Measurements from ENCODE around the gene MTCH2.

The MTCH2 gene

GRCh38 chr11:47631473-47631872 is 10.9 kb downstream of the MTCH2 start:
- no peak for DNase-seq

- no peak for DNase-seq
Observed at GRCh38 chr11:47628026-47628425, 14.3 kb downstream of the MTCH2 start.

GRCh38 chr11:47626234-47626633 is 16.1 kb downstream of the MTCH2 start:
- no peak for DNase-seq

- DNase-seq: no peak
Observed at GRCh38 chr11:47620836-47621378, 21.5 kb downstream of the MTCH2 start.

- DNase-seq: no peak
Observed at GRCh38 chr11:47617417-47617809, 24.9 kb downstream of the MTCH2 start.

GRCh38 chr11:47616726-47617416 is 25.5 kb downstream of the MTCH2 start:
- DNase-seq: no peak

- DNase-seq: no peak
Observed at GRCh38 chr11:47615249-47615648, 27.1 kb downstream of the MTCH2 start.

GRCh38 chr11:47611348-47611794 is 31.0 kb downstream of the MTCH2 start:
- DNase-seq: no peak

GRCh38 chr11:47609675-47610074 is 32.7 kb downstream of the MTCH2 start:
- no peak for DNase-seq

GRCh38 chr11:47607380-47607779 is 35.0 kb downstream of the MTCH2 start:
- DNase-seq: no peak

- DNase-seq: no peak
Observed at GRCh38 chr11:47606731-47607130, 35.6 kb downstream of the MTCH2 start.

- DNase-seq: no peak
Observed at GRCh38 chr11:47605921-47606320, 36.4 kb downstream of the MTCH2 start.

- no peak for DNase-seq
Observed at GRCh38 chr11:47603295-47603694, 39.1 kb downstream of the MTCH2 start.

- DNase-seq: no peak
Observed at GRCh38 chr11:47599902-47600301, 42.5 kb downstream of the MTCH2 start.

- DNase-seq: no peak
Observed at GRCh38 chr11:47595967-47596366, 46.4 kb downstream of the MTCH2 start.

GRCh38 chr11:47595029-47595428 is 47.3 kb downstream of the MTCH2 start:
- DNase-seq: no peak

GRCh38 chr11:47593934-47594855 is 48.2 kb downstream of the MTCH2 start, which contains the start of gene C1QTNF4:
Gene C1QTNF4, minus strand, starts transcription at chr11:47594411. Its CDS starts 3,601 bp downstream, at chr11:47590810.
- no peak for DNase-seq

GRCh38 chr11:47593492-47593933 is 48.8 kb downstream of the MTCH2 start:
- DNase-seq: no peak

GRCh38 chr11:47592970-47593369 is 49.4 kb downstream of the MTCH2 start:
- DNase-seq: no peak

GRCh38 chr11:47592251-47592650 is 50.1 kb downstream of the MTCH2 start:
- DNase-seq: no peak

- DNase-seq: no peak
Observed at GRCh38 chr11:47591764-47592163, 50.6 kb downstream of the MTCH2 start.

- DNase-seq: no peak
Observed at GRCh38 chr11:47589977-47590861, 52.1 kb downstream of the MTCH2 start.

- no peak for DNase-seq
Observed at GRCh38 chr11:47589584-47589976, 52.8 kb downstream of the MTCH2 start.

Data from NCI-H510A treated with DMSO at 0.1 percent for 48 hours (cell line).